GM23338 (cell line): ENCODE measurements around the gene KRT25. TPM values are rescaled to one million over a fixed set of nuclear protein-coding genes. Genes with fewer than 3 reads are reported as not detected.

ENCODE experiments used
- ATAC-seq: fragments of 200-7000 bp; cut with Tn5 transposase; 3 replicates; pipeline ENCODE4 v1.9.1; 2020
- DNase-seq: peaks from one replicate; pipeline ENCODE4 v3.0.0-alpha.2; 2015; ENCODE audit warnings: low spot score
- H2AFZ ChIP-seq: fragments of 200-600 bp; sonication (generic); 2 replicates; pipeline ENCODE4 v1.8.0; 2016; ENCODE audit warnings: antibody characterized with exemption, mild to moderate bottlenecking, moderate library complexity
- H3F3A ChIP-seq: fragments of 200-600 bp; sonication (generic); replicated peaks from 2 replicates; pipeline ENCODE4 v1.8.0; 2017; ENCODE audit warnings: antibody characterized with exemption, mixed run types, low read depth
- H3K27ac ChIP-seq: fragments of 200-600 bp; sonication (generic); 2 replicates; pipeline ENCODE4 v1.6.1; 2016; ENCODE audit warnings: low read depth
- H3K27me3 ChIP-seq: fragments of 200-600 bp; sonication (generic); 2 replicates; pipeline ENCODE4 v1.8.0; 2016; ENCODE audit warnings: mild to moderate bottlenecking, mixed run types, moderate library complexity; ENCODE audit not compliant: insufficient read depth
- H3K36me3 ChIP-seq: fragments of 200-600 bp; sonication (generic); 2 replicates; pipeline ENCODE4 v1.8.0; 2016; ENCODE audit warnings: mild to moderate bottlenecking; ENCODE audit not compliant: insufficient read depth
- H3K4me1 ChIP-seq: fragments of 200-600 bp; sonication (generic); 2 replicates; pipeline ENCODE4 v1.8.0; 2016; ENCODE audit warnings: mild to moderate bottlenecking, moderate library complexity; ENCODE audit not compliant: insufficient read depth
- H3K4me2 ChIP-seq: fragments of 200-600 bp; sonication (generic); 2 replicates; pipeline ENCODE4 v1.7.1; 2017; ENCODE audit warnings: mixed run types
- H3K4me3 ChIP-seq: fragments of 200-600 bp; sonication (generic); 2 replicates; pipeline ENCODE4 v1.6.1; 2016; ENCODE audit warnings: mixed run types
- H3K79me2 ChIP-seq: fragments of 200-600 bp; sonication (generic); replicated peaks from 2 replicates; pipeline ENCODE4 v1.8.0; 2017; ENCODE audit warnings: mild to moderate bottlenecking; ENCODE audit not compliant: insufficient read depth
- H3K9me2 ChIP-seq: fragments of 200-600 bp; sonication (generic); 2 replicates; pipeline ENCODE4 v1.8.0; 2017; ENCODE audit not compliant: insufficient read depth
- H4K20me1 ChIP-seq: fragments of 200-600 bp; sonication (generic); replicated peaks from 2 replicates; pipeline ENCODE4 v1.8.0; 2017; ENCODE audit warnings: mild to moderate bottlenecking; ENCODE audit not compliant: insufficient read depth
- H3K27ac Mint-ChIP-seq: 2 replicates; pipeline ENCODE4 v1.8.0; 2020; ENCODE audit warnings: inconsistent platforms, mild to moderate bottlenecking, moderate library complexity, mixed read lengths
- H3K27me3 Mint-ChIP-seq: 3 replicates; pipeline ENCODE4 v1.8.0; 2022; ENCODE audit warnings: low read depth, mild to moderate bottlenecking, moderate library complexity, mixed read lengths, inconsistent platforms; ENCODE audit not compliant: insufficient read depth, poor library complexity
- H3K36me3 Mint-ChIP-seq: 3 replicates; pipeline ENCODE4 v1.8.0; 2021; ENCODE audit warnings: low read depth, mild to moderate bottlenecking, inconsistent platforms, moderate library complexity, mixed read lengths
- H3K4me1 Mint-ChIP-seq: 3 replicates; pipeline ENCODE4 v1.8.0; 2020; ENCODE audit warnings: mild to moderate bottlenecking, inconsistent platforms, mixed read lengths
- H3K4me3 Mint-ChIP-seq: 3 replicates; pipeline ENCODE4 v1.8.0; 2021; ENCODE audit warnings: moderate library complexity, mild to moderate bottlenecking, inconsistent platforms, mixed read lengths
- H3K9me3 Mint-ChIP-seq: 3 replicates; pipeline ENCODE4 v1.8.0; 2020; ENCODE audit warnings: moderate library complexity, mild to moderate bottlenecking, inconsistent platforms, mixed read lengths
- EZH2 ChIP-seq: fragments of 200-600 bp; sonication (generic); IDR thresholded peaks from one replicate; pipeline ENCODE4 v1.8.0; 2017; ENCODE audit warnings: antibody characterized with exemption, mild to moderate bottlenecking, low read depth; ENCODE audit not compliant: unreplicated experiment
- REST ChIP-seq: IDR thresholded peaks from one replicate; pipeline ENCODE4 v1.6.1; 2018; ENCODE audit warnings: antibody characterized with exemption; ENCODE audit not compliant: unreplicated experiment
- STAT1 ChIP-seq: IDR thresholded peaks from one replicate; pipeline ENCODE4 v1.6.1; 2016; ENCODE audit warnings: antibody characterized with exemption; ENCODE audit not compliant: unreplicated experiment
- ZNF114 ChIP-seq: fragments of 250-450 bp; sonication (Bioruptor Pico); IDR thresholded peaks from 2 replicates; pipeline ENCODE4 v1.5.0; 2020; ENCODE audit warnings: mild to moderate bottlenecking, moderate library complexity
- polyA plus RNA-seq: library from polyadenylated mRNA; unstranded; fragments of >200 nt; fragmentation: Nextera tagmentation; extraction: Ambion mirVana; gene quantifications from 2 replicates; pipeline ENCODE4 v1.2.1, GENCODE V29; 2016
- total RNA-seq: library from RNA; depleted of rRNA; stranded (reverse); fragments of >200 nt; shearing (Covaris generic); gene quantifications from 2 replicates; pipeline ENCODE4 v1.2.3, GENCODE V29; 2014
- TF ChIP-seq, protein P1 (sequence below), 2 experiments: fragments of 200-600 bp in 1 of 2; sonication (generic) in 1 of 2; conservative IDR thresholded peaks; 2 replicates each; pipeline versions ENCODE4 v1.5.1 to v1.6.1; 2016 to 2017; ENCODE audit warnings: antibody characterized with exemption in 2 of 2, low read depth in 2 of 2, mild to moderate bottlenecking in 2 of 2, moderate library complexity in 1 of 2
- TF ChIP-seq, protein P2 (sequence below): IDR thresholded peaks from 2 replicates; pipeline ENCODE4 v1.6.1; 2016; ENCODE audit warnings: antibody characterized with exemption

The KRT25 gene
- total and polyA plus RNA-seq, 2 experiments from 2014 or later, result not detected

GRCh38 chr17:40779181-40779909, 24.2 kb upstream of the KRT25 start:
- peak; percentile 71 for DNase-seq
- ATAC-seq, result peak; percentile 99
- no peaks in the 10 kb centered on the region for H3K9me2 ChIP-seq

DNA sequence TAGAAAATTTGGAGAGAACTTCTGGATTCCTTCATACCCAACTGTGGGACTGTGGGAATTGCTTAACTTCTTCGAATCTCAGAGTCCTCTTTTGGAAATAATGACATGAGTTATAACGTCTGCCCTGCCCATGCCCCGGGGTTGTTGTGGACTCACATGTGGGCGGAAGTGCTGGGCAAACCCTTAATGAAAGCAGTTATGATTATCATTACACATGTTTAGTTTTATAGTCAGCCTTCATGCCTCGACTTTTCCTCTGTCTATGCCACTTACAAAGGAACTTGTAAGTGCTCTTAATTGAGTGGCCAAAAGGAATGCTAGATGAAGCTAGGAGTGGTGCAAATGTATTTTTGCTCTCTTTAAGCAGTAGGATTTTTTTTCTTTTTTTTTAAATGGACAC, 23.3 kb upstream of the KRT25 start:
- H3K4me1 Mint-ChIP-seq, result no peaks in the 10 kb centered on the region

More at GRCh38 chr17:40779181-40779909, 24.2 kb upstream of the KRT25 start:
- Histone ChIP-seq H3K27me3 (peaks cover 15% of the 10 kb centered on the region), H3K36me3 (no peaks in the 10 kb centered on the region), H3K4me1 (no peaks in the 10 kb centered on the region), H3K79me2 (no peaks in the 10 kb centered on the region), H3K27ac (no peak overlapping the region), H3F3A (no peaks in the 10 kb centered on the region), H3K4me2 (peak overlapping the region; percentile 37), H3K4me3 (no peak overlapping the region), H2AFZ (peak overlapping the region; percentile 64), H4K20me1 (no peaks in the 10 kb centered on the region)
- Mint-ChIP-seq H3K27me3 (peaks cover 6% of the 10 kb centered on the region), H3K4me3 (peak overlapping the region; percentile 51; the same call in 2 of the 3 replicates), H3K27ac (no peak overlapping the region), H3K9me3 (no peaks in the 10 kb centered on the region), H3K4me1 (no peaks in the 10 kb centered on the region), H3K36me3 (no peaks in the 10 kb centered on the region)
- TF ChIP-seq, protein P1, sequence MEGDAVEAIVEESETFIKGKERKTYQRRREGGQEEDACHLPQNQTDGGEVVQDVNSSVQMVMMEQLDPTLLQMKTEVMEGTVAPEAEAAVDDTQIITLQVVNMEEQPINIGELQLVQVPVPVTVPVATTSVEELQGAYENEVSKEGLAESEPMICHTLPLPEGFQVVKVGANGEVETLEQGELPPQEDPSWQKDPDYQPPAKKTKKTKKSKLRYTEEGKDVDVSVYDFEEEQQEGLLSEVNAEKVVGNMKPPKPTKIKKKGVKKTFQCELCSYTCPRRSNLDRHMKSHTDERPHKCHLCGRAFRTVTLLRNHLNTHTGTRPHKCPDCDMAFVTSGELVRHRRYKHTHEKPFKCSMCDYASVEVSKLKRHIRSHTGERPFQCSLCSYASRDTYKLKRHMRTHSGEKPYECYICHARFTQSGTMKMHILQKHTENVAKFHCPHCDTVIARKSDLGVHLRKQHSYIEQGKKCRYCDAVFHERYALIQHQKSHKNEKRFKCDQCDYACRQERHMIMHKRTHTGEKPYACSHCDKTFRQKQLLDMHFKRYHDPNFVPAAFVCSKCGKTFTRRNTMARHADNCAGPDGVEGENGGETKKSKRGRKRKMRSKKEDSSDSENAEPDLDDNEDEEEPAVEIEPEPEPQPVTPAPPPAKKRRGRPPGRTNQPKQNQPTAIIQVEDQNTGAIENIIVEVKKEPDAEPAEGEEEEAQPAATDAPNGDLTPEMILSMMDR (conservative IDR thresholded peaks at IDR 0.05; ENCODE audit: low read depth in 2 of 2), result 0 out of 4 replicates have a peak, but pooled peaks of 1 of the 2 experiments have one; percentile 10
- no peak for TF ChIP-seq REST

GRCh38 chr17:40777971-40778370, 22.8 kb upstream of the KRT25 start:
- no peak for DNase-seq
- Histone ChIP-seq H4K20me1 (no peaks in the 10 kb centered on the region), H3K27ac (no peak overlapping the region), H3K79me2 (no peaks in the 10 kb centered on the region), H3F3A (no peaks in the 10 kb centered on the region), H3K36me3 (no peaks in the 10 kb centered on the region), H3K9me2 (no peaks in the 10 kb centered on the region), H3K27me3 (peaks cover 15% of the 10 kb centered on the region), H3K4me3 (no peak overlapping the region), H3K4me2 (no peak overlapping the region), H3K4me1 (no peaks in the 10 kb centered on the region), H2AFZ (no peak overlapping the region)
- H3K27me3 Mint-ChIP-seq, result peaks cover 6% of the 10 kb centered on the region
- no peak overlapping the region for H3K4me3 Mint-ChIP-seq
- no peaks in the 10 kb centered on the region for H3K4me1 Mint-ChIP-seq
- H3K36me3 Mint-ChIP-seq, result no peaks in the 10 kb centered on the region
- ATAC-seq, result no peak
- TF ChIP-seq EZH2 (no peak), ZNF114 (CRISPR knock-in tag) (no peak), STAT1 (no peak)
- TF ChIP-seq, protein P2, sequence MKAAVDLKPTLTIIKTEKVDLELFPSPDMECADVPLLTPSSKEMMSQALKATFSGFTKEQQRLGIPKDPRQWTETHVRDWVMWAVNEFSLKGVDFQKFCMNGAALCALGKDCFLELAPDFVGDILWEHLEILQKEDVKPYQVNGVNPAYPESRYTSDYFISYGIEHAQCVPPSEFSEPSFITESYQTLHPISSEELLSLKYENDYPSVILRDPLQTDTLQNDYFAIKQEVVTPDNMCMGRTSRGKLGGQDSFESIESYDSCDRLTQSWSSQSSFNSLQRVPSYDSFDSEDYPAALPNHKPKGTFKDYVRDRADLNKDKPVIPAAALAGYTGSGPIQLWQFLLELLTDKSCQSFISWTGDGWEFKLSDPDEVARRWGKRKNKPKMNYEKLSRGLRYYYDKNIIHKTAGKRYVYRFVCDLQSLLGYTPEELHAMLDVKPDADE, result no peak
- TF ChIP-seq, protein P1 (conservative IDR thresholded peaks at IDR 0.05; ENCODE audit: low read depth in 2 of 2), result no peak
- H3K9me3 Mint-ChIP-seq, result no peaks in the 10 kb centered on the region
- H3K27ac Mint-ChIP-seq, result no peak overlapping the region

More for the DNA sequence above, 23.3 kb upstream of the KRT25 start:
- Histone ChIP-seq H3F3A (no peaks in the 10 kb centered on the region), H3K4me1 (no peaks in the 10 kb centered on the region), H3K4me2 (no peak overlapping the region), H2AFZ (no peak overlapping the region), H4K20me1 (no peaks in the 10 kb centered on the region), H3K36me3 (no peaks in the 10 kb centered on the region), H3K27ac (no peak overlapping the region), H3K79me2 (no peaks in the 10 kb centered on the region), H3K9me2 (no peaks in the 10 kb centered on the region), H3K4me3 (no peak overlapping the region), H3K27me3 (peaks cover 15% of the 10 kb centered on the region)
- Mint-ChIP-seq H3K9me3 (no peaks in the 10 kb centered on the region), H3K27ac (no peak overlapping the region), H3K36me3 (no peaks in the 10 kb centered on the region), H3K27me3 (peaks cover 6% of the 10 kb centered on the region), H3K4me3 (no peak overlapping the region)
- TF ChIP-seq STAT1, result no peak
- ATAC-seq (no peak), DNase-seq (no peak)
